Measurements from ENCODE around the gene PLD5. TPM values are rescaled to one million over a fixed set of nuclear protein-coding genes. Genes with fewer than 3 reads are reported as not detected.

The PLD5 gene
- total RNA-seq, 1 donor from 2014 or later, result 1.0 TPM

DNA sequence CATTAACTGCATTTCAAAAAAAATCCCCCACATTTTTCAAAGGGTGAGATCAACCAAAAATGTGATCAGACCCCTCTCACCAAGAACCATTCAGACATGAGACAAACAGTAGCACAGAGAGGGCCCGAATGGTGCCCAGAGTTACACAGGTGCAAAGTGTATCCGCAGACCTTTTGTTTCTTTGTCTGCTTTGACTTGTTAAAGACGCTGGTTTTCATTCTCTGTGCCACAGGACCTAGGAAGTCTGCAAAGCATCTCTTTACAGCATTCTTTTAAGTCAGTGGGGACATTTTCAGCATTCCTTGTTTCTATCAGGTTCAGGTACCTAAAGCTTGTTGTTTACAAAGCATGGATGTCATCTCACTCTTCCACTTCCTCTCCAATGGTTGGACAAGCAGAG lies 438.4 kb downstream of the PLD5 start:
- Mint-ChIP-seq H3K36me3 (ENCODE audit: insufficient read depth) (no peaks in the 10 kb centered on the region), H3K27ac (no peak overlapping the region), H3K4me1 (ENCODE audit: low read depth) (peaks cover 6% of the 10 kb centered on the region), H3K4me3 (ENCODE audit: low read depth) (no peak overlapping the region), H3K27me3 (no peaks in the 10 kb centered on the region), H3K9me3 (ENCODE audit: low read depth) (no peaks in the 10 kb centered on the region)
- TF ChIP-seq, protein P1, sequence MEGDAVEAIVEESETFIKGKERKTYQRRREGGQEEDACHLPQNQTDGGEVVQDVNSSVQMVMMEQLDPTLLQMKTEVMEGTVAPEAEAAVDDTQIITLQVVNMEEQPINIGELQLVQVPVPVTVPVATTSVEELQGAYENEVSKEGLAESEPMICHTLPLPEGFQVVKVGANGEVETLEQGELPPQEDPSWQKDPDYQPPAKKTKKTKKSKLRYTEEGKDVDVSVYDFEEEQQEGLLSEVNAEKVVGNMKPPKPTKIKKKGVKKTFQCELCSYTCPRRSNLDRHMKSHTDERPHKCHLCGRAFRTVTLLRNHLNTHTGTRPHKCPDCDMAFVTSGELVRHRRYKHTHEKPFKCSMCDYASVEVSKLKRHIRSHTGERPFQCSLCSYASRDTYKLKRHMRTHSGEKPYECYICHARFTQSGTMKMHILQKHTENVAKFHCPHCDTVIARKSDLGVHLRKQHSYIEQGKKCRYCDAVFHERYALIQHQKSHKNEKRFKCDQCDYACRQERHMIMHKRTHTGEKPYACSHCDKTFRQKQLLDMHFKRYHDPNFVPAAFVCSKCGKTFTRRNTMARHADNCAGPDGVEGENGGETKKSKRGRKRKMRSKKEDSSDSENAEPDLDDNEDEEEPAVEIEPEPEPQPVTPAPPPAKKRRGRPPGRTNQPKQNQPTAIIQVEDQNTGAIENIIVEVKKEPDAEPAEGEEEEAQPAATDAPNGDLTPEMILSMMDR (IDR thresholded peaks at IDR 0.05; ENCODE audit: unreplicated experiment), result no peak
- DNase-seq (ENCODE audit: low spot score, unreplicated experiment), result no peak

DNA sequence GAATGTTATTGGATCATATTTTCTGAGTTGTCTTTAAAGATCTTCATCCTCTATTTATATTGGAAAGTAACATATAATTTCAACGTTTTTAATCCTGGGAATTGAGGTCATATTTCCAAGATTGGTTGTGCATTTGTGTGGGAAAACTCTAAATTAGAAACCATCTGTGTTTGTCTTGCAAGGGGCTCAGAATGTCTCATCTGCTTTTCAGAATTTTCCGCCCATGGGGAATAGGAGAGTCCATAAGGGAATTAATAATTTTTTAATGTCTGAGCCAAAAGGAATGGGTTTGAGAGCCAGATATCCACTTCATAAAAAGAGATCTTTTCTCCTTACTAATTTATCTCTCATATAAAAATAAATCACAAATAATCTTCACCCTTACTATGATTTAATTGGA lies 440.8 kb downstream of the PLD5 start:
- Mint-ChIP-seq H3K4me1 (ENCODE audit: low read depth) (peaks cover 6% of the 10 kb centered on the region), H3K27me3 (no peaks in the 10 kb centered on the region), H3K9me3 (ENCODE audit: low read depth) (no peaks in the 10 kb centered on the region), H3K36me3 (ENCODE audit: insufficient read depth) (no peaks in the 10 kb centered on the region), H3K4me3 (ENCODE audit: low read depth) (no peak overlapping the region), H3K27ac (no peak overlapping the region)
- DNase-seq (ENCODE audit: low spot score, unreplicated experiment), result no peak
- TF ChIP-seq, protein P1 (IDR thresholded peaks at IDR 0.05; ENCODE audit: unreplicated experiment), result no peak

- TF ChIP-seq, protein P1 (IDR thresholded peaks at IDR 0.05; ENCODE audit: unreplicated experiment), result no peak
- Mint-ChIP-seq H3K27me3 (no peaks in the 10 kb centered on the region), H3K4me1 (ENCODE audit: low read depth) (peaks cover 5% of the 10 kb centered on the region), H3K9me3 (ENCODE audit: low read depth) (no peaks in the 10 kb centered on the region), H3K36me3 (ENCODE audit: insufficient read depth) (no peaks in the 10 kb centered on the region), H3K4me3 (ENCODE audit: low read depth) (no peak overlapping the region), H3K27ac (no peak overlapping the region)
- no peak for DNase-seq (ENCODE audit: low spot score, unreplicated experiment)
Measured at GRCh38 chr1:242081446-242081845, 443.1 kb downstream of the PLD5 start.

GRCh38 chr1:242065813-242066212 lies 458.7 kb downstream of the PLD5 start:
- DNase-seq (ENCODE audit: low spot score, unreplicated experiment), result no peak
- TF ChIP-seq, protein P1 (IDR thresholded peaks at IDR 0.05; ENCODE audit: unreplicated experiment), result no peak
- Mint-ChIP-seq H3K27ac (no peak overlapping the region), H3K4me1 (ENCODE audit: low read depth) (no peaks in the 10 kb centered on the region), H3K9me3 (ENCODE audit: low read depth) (no peaks in the 10 kb centered on the region), H3K36me3 (ENCODE audit: insufficient read depth) (no peaks in the 10 kb centered on the region), H3K4me3 (ENCODE audit: low read depth) (no peak overlapping the region), H3K27me3 (no peaks in the 10 kb centered on the region)

GRCh38 chr1:242062271-242062670 lies 462.2 kb downstream of the PLD5 start:
- DNase-seq (ENCODE audit: low spot score, unreplicated experiment), result no peak
- H3K4me1 Mint-ChIP-seq (ENCODE audit: low read depth), result no peaks in the 10 kb centered on the region
- no peaks in the 10 kb centered on the region for H3K9me3 Mint-ChIP-seq (ENCODE audit: low read depth)
- H3K27ac Mint-ChIP-seq, result no peak overlapping the region
- H3K27me3 Mint-ChIP-seq, result no peaks in the 10 kb centered on the region
- no peaks in the 10 kb centered on the region for H3K36me3 Mint-ChIP-seq (ENCODE audit: insufficient read depth)
- TF ChIP-seq, protein P1 (IDR thresholded peaks at IDR 0.05; ENCODE audit: unreplicated experiment), result no peak
- H3K4me3 Mint-ChIP-seq (ENCODE audit: low read depth), result no peak overlapping the region

Measured in progenitor cell of endocrine pancreas (in vitro differentiated cells).